Mesenteric fat pad (tissue), 1 donor: ENCODE results near the gene FNDC3B. TPM values are rescaled to one million over a fixed set of nuclear protein-coding genes. Genes with fewer than 3 reads are reported as not detected.

Source experiments
- DNase-seq: peaks from one replicate; pipeline ENCODE4 v3.0.0-alpha.2; 2020; ENCODE audit warnings: low spot score
- total RNA-seq: library from RNA; stranded (reverse); fragmentation: NEBNext Ultra II Directional; extraction: Animal tissue kit (Norgen Biotek cat#: 25700); gene quantifications from one replicate; pipeline ENCODE4 v1.2.1, GENCODE V29; 2021
- donor health status: DM: yes; HTN: yes; CAD: no.

Gene FNDC3B
- total RNA-seq, 1 donor from 2014 or later = 258 TPM

GRCh38 chr3:172163320-172163719, 123.9 kb downstream of the FNDC3B start:
- DNase-seq = no peak

GRCh38 chr3:172164620-172165362, 125.4 kb downstream of the FNDC3B start:
- no peak for DNase-seq

GRCh38 chr3:172166261-172166660, 126.9 kb downstream of the FNDC3B start:
- no peak for DNase-seq

- DNase-seq = no peak
Measured at GRCh38 chr3:172166890-172167289, 127.5 kb downstream of the FNDC3B start.

- no peak for DNase-seq
Measured at GRCh38 chr3:172167892-172168648, 128.7 kb downstream of the FNDC3B start.

GRCh38 chr3:172170073-172170709, 130.8 kb downstream of the FNDC3B start:
- DNase-seq = no peak

- DNase-seq = no peak
Measured at GRCh38 chr3:172170841-172171240, 131.5 kb downstream of the FNDC3B start.

- no peak for DNase-seq
Measured at GRCh38 chr3:172171396-172172075, 132.2 kb downstream of the FNDC3B start.

GRCh38 chr3:172173316-172174254, 134.2 kb downstream of the FNDC3B start:
- no peak for DNase-seq

- DNase-seq = no peak
Measured at GRCh38 chr3:172174513-172175253, 135.3 kb downstream of the FNDC3B start.

- no peak for DNase-seq
Measured at GRCh38 chr3:172175254-172175599, 135.8 kb downstream of the FNDC3B start.

- no peak for DNase-seq
Measured at GRCh38 chr3:172176061-172176770, 136.8 kb downstream of the FNDC3B start.

- no peak for DNase-seq
Measured at GRCh38 chr3:172177046-172177445, 137.7 kb downstream of the FNDC3B start.

- no peak for DNase-seq
Measured at GRCh38 chr3:172177803-172178316, 138.5 kb downstream of the FNDC3B start.

- no peak for DNase-seq
Measured at GRCh38 chr3:172179680-172180399, 140.5 kb downstream of the FNDC3B start.

GRCh38 chr3:172180473-172180872, 141.1 kb downstream of the FNDC3B start:
- no peak for DNase-seq

GRCh38 chr3:172181932-172182586, 142.7 kb downstream of the FNDC3B start:
- no peak for DNase-seq

- DNase-seq = no peak
Measured at GRCh38 chr3:172182797-172183196, 143.4 kb downstream of the FNDC3B start.
